HepG2 (cell line): ENCODE results near the gene UCK2. TPM values are rescaled to one million over a fixed set of nuclear protein-coding genes. Genes with fewer than 3 reads are reported as not detected.
A peak's percentile ranks its signal among the peaks of the same experiment; 100 is the strongest.

Source experiments
- AGO2 ChIP-seq: fragments of 200-400 bp; formaldehyde crosslinking; optimal IDR thresholded peaks from 2 replicates; pipeline ENCODE3; 2017; ENCODE audit warnings: mild to moderate bottlenecking, low read depth, low read length, moderate library complexity
- CREM ChIP-seq, 2 experiments: sonication (generic) in 1 of 2; formaldehyde crosslinking in 1 of 2; IDR thresholded peaks; 2 replicates each; pipeline versions ENCODE4 v1.4.0 to v1.6.1; 2016 to 2020; ENCODE audit warnings: antibody characterized with exemption in 1 of 2, mild to moderate bottlenecking in 1 of 2, missing genetic modification reagents in 1 of 2
- DR1 ChIP-seq: sonication (generic); formaldehyde crosslinking; IDR thresholded peaks from 2 replicates; pipeline ENCODE4 v1.8.0; 2021; ENCODE audit warnings: mild to moderate bottlenecking, missing genetic modification reagents, inconsistent platforms
- KAT7 ChIP-seq: IDR thresholded peaks from 2 replicates; pipeline ENCODE4 v1.6.1; 2018; ENCODE audit warnings: borderline replicate concordance, missing compliant biosample characterization
- LCORL ChIP-seq, 2 experiments: fragments of 450-650 bp in 1 of 2; sonication (generic) in 1 of 2; formaldehyde crosslinking in 1 of 2; IDR thresholded peaks; 2 replicates each; pipeline versions ENCODE4 v1.5.0 to v1.6.1; 2017 to 2020; ENCODE audit warnings: antibody characterized with exemption in 1 of 2, missing genetic modification reagents in 1 of 2
- SRSF1 ChIP-seq: fragments of 200-400 bp; formaldehyde crosslinking; optimal IDR thresholded peaks from 2 replicates; pipeline ENCODE3; 2017; ENCODE audit warnings: mild to moderate bottlenecking, low read depth, low read length, moderate library complexity
- TEAD2 ChIP-seq: sonication (generic); formaldehyde crosslinking; IDR thresholded peaks from 2 replicates; pipeline ENCODE4 v1.9.0; 2021; ENCODE audit warnings: missing genetic modification reagents
- ZNF782 ChIP-seq: sonication (generic); formaldehyde crosslinking; IDR thresholded peaks from 2 replicates; pipeline ENCODE4 v1.4.0; 2020; ENCODE audit warnings: missing genetic modification reagents, mild to moderate bottlenecking, borderline replicate concordance
- ZNF792 ChIP-seq: IDR thresholded peaks from 2 replicates; pipeline ENCODE4 v1.6.1; 2016
- ZNF883 ChIP-seq: sonication (generic); formaldehyde crosslinking; IDR thresholded peaks from 2 replicates; pipeline ENCODE4 v1.5.1; 2020; ENCODE audit warnings: mild to moderate bottlenecking, missing genetic modification reagents; ENCODE audit errors: not compliant biosample characterization
- polyA plus RNA-seq, 8 experiments: library from polyadenylated mRNA; depleted of rRNA in 3 of 8; stranded (reverse) in 7 of 8; unstranded in 1 of 8; fragments of >200 nt; fragmentation: Illumina TruSeq in 4 of 8; extraction: Trizol in 4 of 8; gene quantifications; 2 replicates each; pipeline versions ENCODE4 v1.2.1 to v1.2.3, GENCODE V29; 2011 to 2016; ENCODE audit warnings: low read depth in 4 of 8, missing spikeins in 1 of 8, mixed read lengths in 1 of 8; ENCODE audit not compliant: insufficient read depth in 1 of 8
- total RNA-seq, 5 experiments: library from RNA; depleted of rRNA; stranded (reverse); fragments of >200 nt; fragmentation: Illumina TruSeq; extraction: Trizol; gene quantifications; 2 replicates each; pipeline ENCODE4 v1.2.3, GENCODE V29; 2016; ENCODE audit warnings: low read depth in 1 of 5
- TF ChIP-seq, protein P1 (sequence below): sonication (generic); formaldehyde crosslinking; IDR thresholded peaks from 2 replicates; pipeline ENCODE4 v1.4.0; 2020; ENCODE audit warnings: missing genetic modification reagents
- TF ChIP-seq, protein P2 (sequence below): sonication (generic); formaldehyde crosslinking; IDR thresholded peaks from 2 replicates; pipeline ENCODE4 v1.9.0; 2022; ENCODE audit warnings: missing genetic modification reagents, mild to moderate bottlenecking, borderline replicate concordance
- TF ChIP-seq, protein P3 (sequence below): sonication (generic); formaldehyde crosslinking; IDR thresholded peaks from 2 replicates; pipeline ENCODE4 v1.5.1; 2020; ENCODE audit warnings: mild to moderate bottlenecking, missing genetic modification reagents, moderate library complexity
- TF ChIP-seq, protein P4 (sequence below): sonication (generic); formaldehyde crosslinking; IDR thresholded peaks from 2 replicates; pipeline ENCODE4 v1.8.0; 2022; ENCODE audit warnings: missing genetic modification reagents, mild to moderate bottlenecking, inconsistent platforms, borderline replicate concordance
- TF ChIP-seq, protein P5 (sequence below): sonication (generic); formaldehyde crosslinking; IDR thresholded peaks from 2 replicates; pipeline ENCODE4 v1.4.0; 2020; ENCODE audit warnings: low read depth, missing genetic modification reagents

UCK2 gene
- total and polyA plus RNA-seq, 2 of the 13 experiments (the other 11 are each of a cell fraction or from before 2014, with no cell fraction given) = 64.3 to 78.0 TPM

DNA sequence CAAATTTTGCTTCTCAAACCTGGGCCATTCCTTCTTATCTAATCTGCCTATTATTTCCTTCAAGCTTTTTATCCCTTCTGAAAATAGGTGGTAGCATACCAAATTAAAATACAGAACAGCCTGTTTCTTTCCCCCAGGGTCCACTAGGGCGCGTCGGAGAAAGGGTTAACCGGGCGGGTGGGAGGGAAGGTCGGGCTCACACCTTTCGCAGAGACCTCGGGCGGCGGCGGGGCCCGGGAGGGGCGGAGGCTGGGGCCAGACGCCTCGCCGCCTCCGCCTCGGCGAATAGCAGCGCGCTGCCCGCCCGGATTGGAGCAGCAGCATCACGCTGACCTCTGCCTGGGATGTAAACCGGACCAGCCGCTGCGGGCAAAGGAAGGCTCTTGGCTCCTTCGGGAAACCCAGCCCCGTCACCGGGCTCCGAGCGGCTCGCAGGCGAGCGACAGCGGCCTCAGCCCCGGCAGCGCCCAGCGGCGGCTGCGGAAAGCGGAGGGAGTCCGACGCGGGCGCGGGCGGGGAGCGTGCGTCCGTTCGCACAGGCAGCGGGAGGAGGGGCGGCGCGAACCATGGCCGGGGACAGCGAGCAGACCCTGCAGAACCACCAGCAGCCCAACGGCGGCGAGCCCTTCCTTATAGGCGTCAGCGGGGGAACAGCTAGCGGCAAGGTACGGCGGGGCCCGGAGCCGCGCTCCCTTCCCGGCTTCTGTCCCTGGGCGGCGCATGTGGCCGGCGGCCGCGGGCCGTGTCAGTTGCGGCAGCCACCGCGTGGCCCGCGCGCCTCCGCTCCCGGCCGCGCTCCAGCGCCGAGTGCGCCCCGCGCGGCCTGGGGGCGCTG, at the start of gene UCK2 (continued):
- TF ChIP-seq, protein P1, sequence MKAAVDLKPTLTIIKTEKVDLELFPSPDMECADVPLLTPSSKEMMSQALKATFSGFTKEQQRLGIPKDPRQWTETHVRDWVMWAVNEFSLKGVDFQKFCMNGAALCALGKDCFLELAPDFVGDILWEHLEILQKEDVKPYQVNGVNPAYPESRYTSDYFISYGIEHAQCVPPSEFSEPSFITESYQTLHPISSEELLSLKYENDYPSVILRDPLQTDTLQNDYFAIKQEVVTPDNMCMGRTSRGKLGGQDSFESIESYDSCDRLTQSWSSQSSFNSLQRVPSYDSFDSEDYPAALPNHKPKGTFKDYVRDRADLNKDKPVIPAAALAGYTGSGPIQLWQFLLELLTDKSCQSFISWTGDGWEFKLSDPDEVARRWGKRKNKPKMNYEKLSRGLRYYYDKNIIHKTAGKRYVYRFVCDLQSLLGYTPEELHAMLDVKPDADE (CRISPR knock-in tag) = no peak
- TF ChIP-seq, protein P2, sequence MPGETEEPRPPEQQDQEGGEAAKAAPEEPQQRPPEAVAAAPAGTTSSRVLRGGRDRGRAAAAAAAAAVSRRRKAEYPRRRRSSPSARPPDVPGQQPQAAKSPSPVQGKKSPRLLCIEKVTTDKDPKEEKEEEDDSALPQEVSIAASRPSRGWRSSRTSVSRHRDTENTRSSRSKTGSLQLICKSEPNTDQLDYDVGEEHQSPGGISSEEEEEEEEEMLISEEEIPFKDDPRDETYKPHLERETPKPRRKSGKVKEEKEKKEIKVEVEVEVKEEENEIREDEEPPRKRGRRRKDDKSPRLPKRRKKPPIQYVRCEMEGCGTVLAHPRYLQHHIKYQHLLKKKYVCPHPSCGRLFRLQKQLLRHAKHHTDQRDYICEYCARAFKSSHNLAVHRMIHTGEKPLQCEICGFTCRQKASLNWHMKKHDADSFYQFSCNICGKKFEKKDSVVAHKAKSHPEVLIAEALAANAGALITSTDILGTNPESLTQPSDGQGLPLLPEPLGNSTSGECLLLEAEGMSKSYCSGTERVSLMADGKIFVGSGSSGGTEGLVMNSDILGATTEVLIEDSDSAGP (CRISPR knock-in tag) = peak; percentile 51; the same call in 1 of the 2 replicates
- TF ChIP-seq KAT7 (CRISPR knock-in tag) = 0 out of 2 replicates have a peak, but pooled peaks have one; percentile 43
- 0 out of 2 replicates have a peak, but pooled peaks have one; percentile 7 for TF ChIP-seq TEAD2 (CRISPR knock-in tag)
- peak; percentile 81 for TF ChIP-seq ZNF883
- TF ChIP-seq, protein P3, sequence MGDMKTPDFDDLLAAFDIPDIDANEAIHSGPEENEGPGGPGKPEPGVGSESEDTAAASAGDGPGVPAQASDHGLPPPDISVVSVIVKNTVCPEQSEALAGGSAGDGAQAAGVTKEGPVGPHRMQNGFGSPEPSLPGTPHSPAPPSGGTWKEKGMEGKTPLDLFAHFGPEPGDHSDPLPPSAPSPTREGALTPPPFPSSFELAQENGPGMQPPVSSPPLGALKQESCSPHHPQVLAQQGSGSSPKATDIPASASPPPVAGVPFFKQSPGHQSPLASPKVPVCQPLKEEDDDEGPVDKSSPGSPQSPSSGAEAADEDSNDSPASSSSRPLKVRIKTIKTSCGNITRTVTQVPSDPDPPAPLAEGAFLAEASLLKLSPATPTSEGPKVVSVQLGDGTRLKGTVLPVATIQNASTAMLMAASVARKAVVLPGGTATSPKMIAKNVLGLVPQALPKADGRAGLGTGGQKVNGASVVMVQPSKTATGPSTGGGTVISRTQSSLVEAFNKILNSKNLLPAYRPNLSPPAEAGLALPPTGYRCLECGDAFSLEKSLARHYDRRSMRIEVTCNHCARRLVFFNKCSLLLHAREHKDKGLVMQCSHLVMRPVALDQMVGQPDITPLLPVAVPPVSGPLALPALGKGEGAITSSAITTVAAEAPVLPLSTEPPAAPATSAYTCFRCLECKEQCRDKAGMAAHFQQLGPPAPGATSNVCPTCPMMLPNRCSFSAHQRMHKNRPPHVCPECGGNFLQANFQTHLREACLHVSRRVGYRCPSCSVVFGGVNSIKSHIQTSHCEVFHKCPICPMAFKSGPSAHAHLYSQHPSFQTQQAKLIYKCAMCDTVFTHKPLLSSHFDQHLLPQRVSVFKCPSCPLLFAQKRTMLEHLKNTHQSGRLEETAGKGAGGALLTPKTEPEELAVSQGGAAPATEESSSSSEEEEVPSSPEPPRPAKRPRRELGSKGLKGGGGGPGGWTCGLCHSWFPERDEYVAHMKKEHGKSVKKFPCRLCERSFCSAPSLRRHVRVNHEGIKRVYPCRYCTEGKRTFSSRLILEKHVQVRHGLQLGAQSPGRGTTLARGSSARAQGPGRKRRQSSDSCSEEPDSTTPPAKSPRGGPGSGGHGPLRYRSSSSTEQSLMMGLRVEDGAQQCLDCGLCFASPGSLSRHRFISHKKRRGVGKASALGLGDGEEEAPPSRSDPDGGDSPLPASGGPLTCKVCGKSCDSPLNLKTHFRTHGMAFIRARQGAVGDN (CRISPR knock-in tag) = peak; percentile 87
- no peak for TF ChIP-seq SRSF1
- TF ChIP-seq DR1 (CRISPR knock-in tag) = no peak
- no peak for TF ChIP-seq ZNF792 (CRISPR knock-in tag)
- TF ChIP-seq AGO2 = peak; percentile 39
- TF ChIP-seq, protein P4, sequence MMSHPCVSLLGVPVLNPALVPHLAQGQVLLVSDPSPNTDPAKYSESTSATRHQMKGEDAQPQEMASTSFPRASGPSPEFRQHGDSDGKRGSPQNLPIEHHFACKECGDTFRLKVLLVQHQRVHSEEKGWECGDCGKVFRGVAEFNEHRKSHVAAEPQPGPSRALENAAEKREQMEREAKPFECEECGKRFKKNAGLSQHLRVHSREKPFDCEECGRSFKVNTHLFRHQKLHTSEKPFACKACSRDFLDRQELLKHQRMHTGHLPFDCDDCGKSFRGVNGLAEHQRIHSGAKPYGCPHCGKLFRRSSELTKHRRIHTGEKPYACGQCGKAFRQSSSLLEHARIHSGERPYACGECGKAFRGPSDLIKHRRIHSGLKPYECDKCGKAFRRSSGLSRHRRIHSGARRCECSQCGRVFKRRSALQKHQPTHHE = peak; percentile 8; the same call in 1 of the 2 replicates
- peak; percentile 83; the same call in 1 of the 2 replicates for TF ChIP-seq ZNF782 (CRISPR knock-in tag)
- TF ChIP-seq LCORL (IDR thresholded peaks at IDR 0.05) = no peak
- TF ChIP-seq LCORL (CRISPR knock-in tag; IDR thresholded peaks at IDR 0.05) = no peak
- TF ChIP-seq, protein P5, sequence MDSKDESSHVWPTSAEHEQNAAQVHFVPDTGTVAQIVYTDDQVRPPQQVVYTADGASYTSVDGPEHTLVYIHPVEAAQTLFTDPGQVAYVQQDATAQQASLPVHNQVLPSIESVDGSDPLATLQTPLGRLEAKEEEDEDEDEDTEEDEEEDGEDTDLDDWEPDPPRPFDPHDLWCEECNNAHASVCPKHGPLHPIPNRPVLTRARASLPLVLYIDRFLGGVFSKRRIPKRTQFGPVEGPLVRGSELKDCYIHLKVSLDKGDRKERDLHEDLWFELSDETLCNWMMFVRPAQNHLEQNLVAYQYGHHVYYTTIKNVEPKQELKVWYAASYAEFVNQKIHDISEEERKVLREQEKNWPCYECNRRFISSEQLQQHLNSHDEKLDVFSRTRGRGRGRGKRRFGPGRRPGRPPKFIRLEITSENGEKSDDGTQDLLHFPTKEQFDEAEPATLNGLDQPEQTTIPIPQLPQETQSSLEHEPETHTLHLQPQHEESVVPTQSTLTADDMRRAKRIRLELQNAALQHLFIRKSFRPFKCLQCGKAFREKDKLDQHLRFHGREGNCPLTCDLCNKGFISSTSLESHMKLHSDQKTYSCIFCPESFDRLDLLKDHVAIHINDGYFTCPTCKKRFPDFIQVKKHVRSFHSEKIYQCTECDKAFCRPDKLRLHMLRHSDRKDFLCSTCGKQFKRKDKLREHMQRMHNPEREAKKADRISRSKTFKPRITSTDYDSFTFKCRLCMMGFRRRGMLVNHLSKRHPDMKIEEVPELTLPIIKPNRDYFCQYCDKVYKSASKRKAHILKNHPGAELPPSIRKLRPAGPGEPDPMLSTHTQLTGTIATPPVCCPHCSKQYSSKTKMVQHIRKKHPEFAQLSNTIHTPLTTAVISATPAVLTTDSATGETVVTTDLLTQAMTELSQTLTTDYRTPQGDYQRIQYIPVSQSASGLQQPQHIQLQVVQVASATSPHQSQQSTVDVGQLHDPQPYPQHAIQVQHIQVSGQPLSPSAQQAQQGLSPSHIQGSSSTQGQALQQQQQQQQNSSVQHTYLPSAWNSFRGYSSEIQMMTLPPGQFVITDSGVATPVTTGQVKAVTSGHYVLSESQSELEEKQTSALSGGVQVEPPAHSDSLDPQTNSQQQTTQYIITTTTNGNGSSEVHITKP (CRISPR knock-in tag) = no peak
- TF ChIP-seq CREM (IDR thresholded peaks at IDR 0.05) = no peak
- no peak for TF ChIP-seq CREM (CRISPR knock-in tag; IDR thresholded peaks at IDR 0.05)
